ENCODE measurements around the gene SOD2.

- no peak for TF ChIP-seq POLR2A (IDR thresholded peaks at IDR 0.05)
- no peak for TF ChIP-seq CTCF (IDR thresholded peaks at IDR 0.05)
Measured at GRCh38 chr6:159649441-159649840, 43.6 kb downstream of the SOD2 start.
